Bronchial epithelial cell (primary cell): Measurements from ENCODE around the gene VWF. TPM values are rescaled to one million over a fixed set of nuclear protein-coding genes. Genes with fewer than 3 reads are reported as not detected.

ENCODE experiments used
- DNase-seq: peaks from one replicate; pipeline ENCODE4 v3.0.0-alpha.2; 2010; ENCODE audit warnings: low read depth
- FAIRE-seq: peaks from 2 replicates; lab custom pipeline; 2011; peaks lifted over from hg19 to GRCh38; lab: Jason Lieb, UNC
- H3K27me3 ChIP-seq: 2 replicates; pipeline ENCODE4 v1.5.1; 2011; ENCODE audit warnings: low read length; ENCODE audit not compliant: control insufficient read depth, insufficient read depth
- H3K36me3 ChIP-seq: 2 replicates; pipeline ENCODE4 v1.5.1; 2011; ENCODE audit warnings: low read length; ENCODE audit not compliant: control insufficient read depth, insufficient read depth
- H3K4me3 ChIP-seq: 2 replicates; pipeline ENCODE4 v1.5.1; 2011; ENCODE audit warnings: mild to moderate bottlenecking, low read depth, low read length, control low read depth
- total RNA-seq: library from RNA; depleted of rRNA; stranded (reverse); fragments of >200 nt; gene quantifications from 2 replicates; pipeline ENCODE4 v1.2.1, GENCODE V29; 2014
- TF ChIP-seq, protein P1 (sequence below): IDR thresholded peaks from 2 replicates; pipeline ENCODE4 v1.5.1; 2011; ENCODE audit warnings: mild to moderate bottlenecking, moderate library complexity, low read length, control low read depth, inconsistent platforms; ENCODE audit not compliant: insufficient read depth, severe bottlenecking

The VWF gene
- total RNA-seq, 1 donor from 2014 or later: 0.26 TPM

DNA sequence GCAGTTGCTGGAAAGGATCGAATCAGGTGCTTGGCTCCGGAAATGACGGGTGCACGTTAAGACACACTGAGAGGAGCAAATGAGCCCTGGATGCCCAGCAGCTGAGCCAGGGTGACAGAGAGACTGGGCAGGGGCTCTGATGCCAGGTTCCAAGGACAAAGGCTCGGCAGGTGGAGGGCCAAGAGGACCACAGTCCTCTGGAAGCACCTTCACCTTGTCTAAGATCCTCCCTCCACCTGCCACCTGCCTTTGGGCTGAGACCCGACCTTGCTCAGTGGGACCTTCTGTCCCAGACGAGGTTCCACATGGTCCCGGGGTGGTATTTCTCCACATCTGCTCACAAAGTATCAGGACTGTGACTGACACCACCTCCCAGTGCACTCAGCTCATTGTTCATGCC lies 180.4 kb downstream of the VWF start:
- FAIRE-seq (no peak), DNase-seq (no peak)
- Histone ChIP-seq H3K36me3 (no peaks in the 10 kb centered on the region), H3K27me3 (peaks cover 15% of the 10 kb centered on the region), H3K4me3 (no peak overlapping the region)
- TF ChIP-seq, protein P1, sequence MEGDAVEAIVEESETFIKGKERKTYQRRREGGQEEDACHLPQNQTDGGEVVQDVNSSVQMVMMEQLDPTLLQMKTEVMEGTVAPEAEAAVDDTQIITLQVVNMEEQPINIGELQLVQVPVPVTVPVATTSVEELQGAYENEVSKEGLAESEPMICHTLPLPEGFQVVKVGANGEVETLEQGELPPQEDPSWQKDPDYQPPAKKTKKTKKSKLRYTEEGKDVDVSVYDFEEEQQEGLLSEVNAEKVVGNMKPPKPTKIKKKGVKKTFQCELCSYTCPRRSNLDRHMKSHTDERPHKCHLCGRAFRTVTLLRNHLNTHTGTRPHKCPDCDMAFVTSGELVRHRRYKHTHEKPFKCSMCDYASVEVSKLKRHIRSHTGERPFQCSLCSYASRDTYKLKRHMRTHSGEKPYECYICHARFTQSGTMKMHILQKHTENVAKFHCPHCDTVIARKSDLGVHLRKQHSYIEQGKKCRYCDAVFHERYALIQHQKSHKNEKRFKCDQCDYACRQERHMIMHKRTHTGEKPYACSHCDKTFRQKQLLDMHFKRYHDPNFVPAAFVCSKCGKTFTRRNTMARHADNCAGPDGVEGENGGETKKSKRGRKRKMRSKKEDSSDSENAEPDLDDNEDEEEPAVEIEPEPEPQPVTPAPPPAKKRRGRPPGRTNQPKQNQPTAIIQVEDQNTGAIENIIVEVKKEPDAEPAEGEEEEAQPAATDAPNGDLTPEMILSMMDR: no peak

DNA sequence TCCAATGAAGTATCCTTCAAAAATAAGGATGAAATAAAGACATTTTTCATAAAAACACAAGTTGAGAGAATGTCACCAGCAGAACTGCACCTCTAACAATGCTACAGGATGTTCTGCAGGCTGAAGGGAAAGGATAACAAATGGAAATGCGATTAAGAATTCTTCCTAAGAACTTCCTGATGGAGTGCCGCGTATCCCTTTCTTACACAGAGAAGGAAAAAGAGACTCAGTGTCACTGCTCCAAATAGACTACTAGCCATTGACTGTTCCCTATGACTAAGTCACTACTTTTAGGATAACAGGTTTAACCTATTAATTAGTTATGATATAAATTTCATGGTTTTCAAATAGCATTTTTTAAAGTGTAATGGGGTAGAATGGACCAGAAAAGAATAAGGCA lies 182.6 kb downstream of the VWF start:
- DNase-seq (no peak), FAIRE-seq (no peak)
- TF ChIP-seq, protein P1: no peak
- Histone ChIP-seq H3K4me3 (no peak overlapping the region), H3K36me3 (no peaks in the 10 kb centered on the region), H3K27me3 (peaks cover 13% of the 10 kb centered on the region)

DNA sequence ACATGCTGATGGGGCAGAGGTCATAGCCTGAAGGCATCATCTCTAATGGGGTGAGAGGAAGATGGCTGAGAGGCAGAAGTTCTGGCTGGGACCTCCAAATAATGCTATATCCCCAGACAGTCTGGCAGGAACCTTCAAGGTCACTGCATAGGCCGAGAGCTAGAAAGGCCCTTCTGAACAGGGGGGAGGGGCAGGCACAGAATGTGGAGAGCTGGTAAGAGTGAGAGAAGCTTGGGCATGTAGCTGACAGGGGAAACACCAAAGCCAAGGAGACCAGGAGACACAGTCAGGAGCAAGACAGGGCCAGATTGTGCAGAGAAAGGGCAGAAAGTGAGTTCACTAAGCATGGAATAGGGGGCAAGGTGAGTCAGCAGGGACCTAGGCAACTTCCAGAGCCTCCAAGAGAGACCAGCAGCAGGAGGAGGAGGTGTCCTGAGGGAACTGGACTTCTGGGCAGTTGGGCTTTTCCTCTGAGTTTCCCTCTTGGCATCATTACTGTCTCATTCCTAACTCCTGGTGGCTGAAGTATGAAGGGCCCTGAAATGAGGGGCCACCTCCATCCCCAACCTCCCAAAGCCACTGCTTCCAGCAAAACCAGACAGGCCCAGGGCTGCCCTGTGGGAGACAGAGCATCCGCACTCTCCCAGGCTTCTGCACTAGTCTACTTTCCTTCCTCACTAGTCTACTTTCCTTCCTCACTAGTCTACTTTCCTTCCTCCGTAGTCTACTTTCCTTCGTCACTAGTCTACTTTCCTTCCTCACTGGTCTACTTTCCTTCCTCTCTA lies 196.5 kb downstream of the VWF start:
- Histone ChIP-seq H3K36me3 (no peaks in the 10 kb centered on the region), H3K27me3 (no peaks in the 10 kb centered on the region), H3K4me3 (no peak overlapping the region)
- DNase-seq: no peak
- TF ChIP-seq, protein P1: no peak
- no peak for FAIRE-seq

DNA sequence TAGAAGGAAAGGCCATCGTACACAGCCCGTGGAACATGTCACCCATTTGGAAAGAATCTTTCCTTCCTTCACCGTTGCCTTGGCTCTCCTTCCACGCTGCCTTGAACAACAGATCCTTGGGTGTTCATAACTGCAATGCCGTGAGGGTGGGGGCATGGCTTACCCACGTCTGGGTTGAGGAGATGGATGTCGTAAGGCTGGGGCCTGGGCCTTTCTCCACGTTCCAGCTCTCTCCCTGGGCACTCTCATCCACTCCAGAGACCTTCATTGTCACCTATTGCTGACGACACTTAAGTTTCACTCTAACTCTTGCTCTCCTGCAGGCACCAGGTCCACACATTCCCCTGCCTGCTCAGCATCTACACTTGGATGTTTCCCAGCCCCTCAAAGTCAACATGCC lies 198.8 kb downstream of the VWF start:
- no peak overlapping the region for H3K4me3 ChIP-seq
- TF ChIP-seq, protein P1: no peak
- DNase-seq: no peak
- no peaks in the 10 kb centered on the region for H3K36me3 ChIP-seq
- no peak for FAIRE-seq
- no peaks in the 10 kb centered on the region for H3K27me3 ChIP-seq

DNA sequence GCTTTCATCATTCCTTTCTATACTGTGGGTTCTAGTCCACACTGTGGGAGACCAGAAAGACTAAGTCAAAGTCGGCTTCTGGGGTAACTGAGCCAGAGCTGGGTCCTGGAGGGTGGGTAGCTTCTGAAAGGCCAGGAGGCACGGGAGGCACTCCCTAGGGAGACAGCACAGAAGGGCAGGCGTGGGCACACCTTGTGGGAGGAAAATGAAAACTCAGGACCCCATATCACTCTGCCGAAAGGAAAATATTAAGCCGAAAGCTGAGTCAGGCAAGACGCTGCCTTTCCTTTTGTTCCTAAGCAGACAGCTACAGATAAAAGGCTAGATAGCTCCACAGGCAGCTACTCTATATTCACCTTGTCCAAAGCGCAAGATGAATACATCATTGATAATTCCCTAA lies 200.1 kb downstream of the VWF start:
- FAIRE-seq (no peak), DNase-seq (no peak)
- TF ChIP-seq, protein P1: no peak
- Histone ChIP-seq H3K4me3 (no peak overlapping the region), H3K27me3 (no peaks in the 10 kb centered on the region), H3K36me3 (no peaks in the 10 kb centered on the region)

DNA sequence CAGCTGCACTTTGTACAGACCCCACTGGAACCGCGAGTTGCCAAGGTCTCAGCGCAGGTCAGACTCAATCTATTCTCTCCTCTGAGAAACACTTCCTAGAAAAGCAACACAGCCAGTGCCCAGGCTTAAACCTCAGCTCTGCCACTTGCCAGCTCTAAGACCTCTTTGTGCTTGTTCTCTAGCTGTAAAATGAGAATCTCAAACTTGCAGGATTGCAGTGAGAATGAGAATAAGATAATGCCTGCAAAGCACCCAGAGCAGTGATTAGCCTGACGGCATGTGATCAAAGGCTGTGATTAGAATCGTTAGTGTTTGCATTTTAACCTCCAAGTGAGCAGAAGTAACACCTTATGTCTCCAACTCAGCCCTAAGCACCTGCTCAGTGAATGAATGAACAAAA lies 200.7 kb downstream of the VWF start:
- FAIRE-seq: peak; percentile 89
- no peak overlapping the region for H3K4me3 ChIP-seq
- no peaks in the 10 kb centered on the region for H3K36me3 ChIP-seq
- DNase-seq: no peak
- TF ChIP-seq, protein P1: no peak
- no peaks in the 10 kb centered on the region for H3K27me3 ChIP-seq
